MCF 10A (cell line): Measurements from ENCODE around the gene SYT13. TPM values are rescaled to one million over a fixed set of nuclear protein-coding genes. Genes with fewer than 3 reads are reported as not detected.

Source experiments
- Bru-seq: library from RNA; stranded (reverse); fragments of 400-500 nt; gene quantifications from one replicate; lab custom pipeline; 2021; lab: Mats Ljungman, UMichigan
- BruChase-seq, 2 experiments: library from RNA; stranded (reverse); fragments of 400-500 nt; gene quantifications; one replicate each; lab custom pipeline; 2021; lab: Mats Ljungman, UMichigan
- BruUV-seq: library from RNA; stranded (reverse); fragments of 400-500 nt; replicated peaks from 2 replicates; lab custom pipeline; 2021; lab: Mats Ljungman, UMichigan
- CTCF ChIA-PET: fragments of 300-600 bp; sonication (Branson Sonifier 250); formaldehyde crosslinking; extraction: SDS; loops from one replicate; lab custom pipeline; 2021; ENCODE audit warnings: antibody characterized with exemption, inconsistent platforms; lab: Yijun Ruan, JAX
- POLR2A ChIA-PET: fragments of 300-600, 350-650 bp; sonication (Branson Sonifier 250); formaldehyde crosslinking; extraction: SDS; loops from one replicate; lab custom pipeline; 2020; ENCODE audit warnings: antibody characterized with exemption, inconsistent platforms; lab: Yijun Ruan, JAX
- DNase-seq: peaks from one replicate; pipeline ENCODE4 v3.0.0-alpha.2; 2018; ENCODE audit not compliant: unreplicated experiment
- H3K27ac Mint-ChIP-seq: one replicate; pipeline ENCODE4 v1.8.0; 2022; ENCODE audit warnings: mild to moderate bottlenecking, low read depth, mixed read lengths; ENCODE audit not compliant: unreplicated experiment
- H3K27me3 Mint-ChIP-seq: one replicate; pipeline ENCODE4 v1.8.0; 2022; ENCODE audit warnings: mixed read lengths; ENCODE audit not compliant: insufficient read depth, unreplicated experiment
- H3K36me3 Mint-ChIP-seq: one replicate; pipeline ENCODE4 v1.8.0; 2022; ENCODE audit warnings: mild to moderate bottlenecking, moderate library complexity, mixed read lengths; ENCODE audit not compliant: insufficient read depth, unreplicated experiment
- H3K4me1 Mint-ChIP-seq: one replicate; pipeline ENCODE4 v1.8.0; 2022; ENCODE audit warnings: mixed read lengths; ENCODE audit not compliant: insufficient read depth, unreplicated experiment
- H3K4me3 Mint-ChIP-seq: one replicate; pipeline ENCODE4 v1.8.0; 2022; ENCODE audit warnings: mild to moderate bottlenecking, moderate library complexity, mixed read lengths; ENCODE audit not compliant: unreplicated experiment
- H3K9me3 Mint-ChIP-seq: one replicate; pipeline ENCODE4 v1.8.0; 2022; ENCODE audit warnings: mixed read lengths; ENCODE audit not compliant: unreplicated experiment
- CTCF ChIP-seq: fragments of 200-600 bp; IDR thresholded peaks from one replicate; pipeline ENCODE4 v1.8.0; 2022; ENCODE audit warnings: antibody characterized with exemption, mild to moderate bottlenecking; ENCODE audit not compliant: unreplicated experiment
- intact Hi-C: fragments of 100-400 bp; cut with micrococcal nuclease; formaldehyde crosslinking; loops from 2 replicates; pipeline ENCODE4 v1.14.1; 2022
- long read RNA-seq: library from polyadenylated mRNA; stranded (forward); transcript quantifications from one replicate; pipeline ENCODE4 v2.0.0, GENCODE V29; 2022
- total RNA-seq: library from RNA; stranded (reverse); gene quantifications from 2 replicates; pipeline ENCODE4 v1.2.3, GENCODE V29; 2022

The SYT13 gene, protein sequence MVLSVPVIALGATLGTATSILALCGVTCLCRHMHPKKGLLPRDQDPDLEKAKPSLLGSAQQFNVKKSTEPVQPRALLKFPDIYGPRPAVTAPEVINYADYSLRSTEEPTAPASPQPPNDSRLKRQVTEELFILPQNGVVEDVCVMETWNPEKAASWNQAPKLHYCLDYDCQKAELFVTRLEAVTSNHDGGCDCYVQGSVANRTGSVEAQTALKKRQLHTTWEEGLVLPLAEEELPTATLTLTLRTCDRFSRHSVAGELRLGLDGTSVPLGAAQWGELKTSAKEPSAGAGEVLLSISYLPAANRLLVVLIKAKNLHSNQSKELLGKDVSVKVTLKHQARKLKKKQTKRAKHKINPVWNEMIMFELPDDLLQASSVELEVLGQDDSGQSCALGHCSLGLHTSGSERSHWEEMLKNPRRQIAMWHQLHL
- total RNA-seq (not detected in 2 replicates), Bru-seq, nascent RNA (percentile 5 among the genes with signal in this experiment), BruChase-seq, experiment 1, labeled RNA remaining after a 6-hour chase (not detected), BruChase-seq, experiment 2, labeled RNA remaining after a 2-hour chase (not detected)
- long read RNA-seq, result 0 reads

DNA sequence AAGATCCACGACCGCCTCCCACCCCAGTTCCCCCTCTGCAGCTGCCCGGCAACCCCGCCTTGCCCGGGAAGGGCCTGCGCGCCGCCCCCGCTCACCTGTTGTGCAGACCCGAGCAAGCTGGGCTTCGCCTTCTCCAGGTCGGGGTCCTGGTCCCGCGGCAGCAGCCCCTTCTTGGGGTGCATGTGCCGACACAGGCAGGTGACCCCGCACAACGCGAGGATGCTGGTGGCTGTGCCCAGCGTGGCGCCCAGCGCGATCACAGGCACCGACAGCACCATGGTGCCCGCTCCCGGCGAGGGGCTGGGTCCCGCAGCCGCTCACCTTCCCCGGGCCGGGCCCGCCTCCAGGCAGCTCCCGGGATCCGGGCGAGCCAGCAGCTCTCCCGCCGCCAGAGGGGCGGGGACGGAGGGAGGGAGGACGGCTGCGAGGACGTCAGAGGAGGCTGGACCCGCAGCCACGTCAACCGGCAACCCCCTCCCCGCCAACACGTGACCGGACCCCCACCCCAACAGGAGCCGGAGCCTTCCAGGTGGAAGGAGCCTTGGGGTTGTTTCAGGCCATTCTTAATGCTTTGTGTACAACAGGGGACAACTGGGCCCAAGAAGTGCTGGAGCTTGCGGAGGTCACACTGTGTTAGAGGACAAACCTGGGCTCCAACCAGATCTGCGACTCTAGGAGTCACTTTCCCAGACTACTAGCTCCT, at the start of gene SYT13:
Gene SYT13, minus strand, starts transcription at position 412 of the 703 bp plus-strand sequence. Its CDS starts 134 bp downstream, at position 278.
- TF ChIP-seq CTCF, result no peak
- no peak for DNase-seq
- Mint-ChIP-seq H3K4me1 (peaks cover 6% of the 10 kb centered on the region), H3K27ac (no peak within 1 kb of the TSS), H3K4me3 (no peak within 1 kb of the TSS), H3K9me3 (no peaks in the 10 kb centered on the region), H3K27me3 (peaks cover 50% of the 10 kb centered on the region), H3K36me3 (no peaks in the 10 kb centered on the region)
- ChIA-PET POLR2A (no interaction called here), CTCF (interaction anchor here (1.3 to 3.6 kb wide), 4 partner anchors 45 to 350 kb away, joined by 3 to 23 read pairs (median 7); no protein-coding TSS in a partner anchor)
- intact Hi-C loops, result no loop called here
- BruUV-seq, result no TSS peak

GRCh38 chr11:45335434-45335833, 49.3 kb upstream of the SYT13 start:
- DNase-seq, result peak; percentile 15
- intact Hi-C loops, result no loop called here
- Mint-ChIP-seq H3K4me3 (no peak overlapping the region), H3K36me3 (no peaks in the 10 kb centered on the region), H3K27me3 (peaks cover 9% of the 10 kb centered on the region), H3K27ac (no peak overlapping the region), H3K4me1 (peaks cover 12% of the 10 kb centered on the region), H3K9me3 (no peaks in the 10 kb centered on the region)
- ChIA-PET CTCF (interaction anchor here (0.6 to 9.1 kb wide), 10 partner anchors 9 to 643 kb away, joined by 3 to 121 read pairs (median 4); no protein-coding TSS in a partner anchor), POLR2A (no interaction called here)
- no TSS peak for BruUV-seq
- no peak for TF ChIP-seq CTCF

GRCh38 chr11:45334836-45335235, 48.7 kb upstream of the SYT13 start:
- no TSS peak for BruUV-seq
- no peak overlapping the region for H3K4me3 Mint-ChIP-seq
- no peak for TF ChIP-seq CTCF
- no peaks in the 10 kb centered on the region for H3K9me3 Mint-ChIP-seq
- H3K4me1 Mint-ChIP-seq, result peaks cover 6% of the 10 kb centered on the region
- no peaks in the 10 kb centered on the region for H3K36me3 Mint-ChIP-seq
- intact Hi-C loops, result loop anchor here (5.0 kb wide), 1 partner anchor 408 kb away; no protein-coding TSS in a partner anchor
- no peak overlapping the region for H3K27ac Mint-ChIP-seq
- peaks cover 3% of the 10 kb centered on the region for H3K27me3 Mint-ChIP-seq
- ChIA-PET CTCF (interaction anchor here (0.7 to 9.1 kb wide), 5 partner anchors 9 to 437 kb away, joined by 3 to 121 read pairs (median 11); no protein-coding TSS in a partner anchor), POLR2A (no interaction called here)
- no peak for DNase-seq
